ENCODE data around the gene EIF4G3.

Gene EIF4G3

GRCh38 chr1:21090463-21090862 is 86.2 kb downstream of the EIF4G3 start:
- H3K9ac ChIP-seq (ENCODE audit: insufficient read length), result peak overlapping the region; percentile 47
- H3K27ac ChIP-seq, result peak overlapping the region; percentile 70
- no peaks in the 10 kb centered on the region for H3K9me3 ChIP-seq (ENCODE audit: low read depth, low read length)

GRCh38 chr1:21089731-21090130 is 87.0 kb downstream of the EIF4G3 start:
- Histone ChIP-seq H3K4me3 (no peak overlapping the region), H3K27ac (peak overlapping the region; percentile 34; the same call in 1 of the 2 replicates), H3K9me3 (ENCODE audit: low read depth, low read length) (no peaks in the 10 kb centered on the region), H3K9ac (ENCODE audit: insufficient read length) (no peak overlapping the region), H3K36me3 (ENCODE audit: insufficient read depth, low read length) (peaks cover 21% of the 10 kb centered on the region; the same call in 1 of the 2 replicates)
- TF ChIP-seq POLR2AphosphoS5 (IDR thresholded peaks at IDR 0.05; ENCODE audit: borderline replicate concordance, low read depth, low read length) (no peak), FOXP2 (optimal IDR thresholded peaks at IDR 0.05; ENCODE audit: control extremely low read depth, extremely low read length, insufficient read depth) (no peak), EZH2 (IDR thresholded peaks at IDR 0.05) (no peak)
- DNase-seq (ENCODE audit: low read depth, low spot score), result no peak

More at GRCh38 chr1:21090463-21090862, 86.2 kb downstream of the EIF4G3 start:
- Histone ChIP-seq H3K36me3 (ENCODE audit: insufficient read depth, low read length) (peaks cover 28% of the 10 kb centered on the region; the same call in 1 of the 2 replicates), H3K4me3 (no peak overlapping the region)
- no peak for DNase-seq (ENCODE audit: low read depth, low spot score)
- TF ChIP-seq EZH2 (IDR thresholded peaks at IDR 0.05) (no peak), FOXP2 (optimal IDR thresholded peaks at IDR 0.05; ENCODE audit: control extremely low read depth, extremely low read length, insufficient read depth) (no peak), POLR2AphosphoS5 (IDR thresholded peaks at IDR 0.05; ENCODE audit: borderline replicate concordance, low read depth, low read length) (no peak)

GRCh38 chr1:21089299-21089698 is 87.4 kb downstream of the EIF4G3 start:
- Histone ChIP-seq H3K4me3 (no peak overlapping the region), H3K27ac (peak overlapping the region; percentile 34; the same call in 1 of the 2 replicates), H3K9ac (ENCODE audit: insufficient read length) (no peak overlapping the region), H3K9me3 (ENCODE audit: low read depth, low read length) (no peaks in the 10 kb centered on the region), H3K36me3 (ENCODE audit: insufficient read depth, low read length) (peaks cover 21% of the 10 kb centered on the region; the same call in 1 of the 2 replicates)
- TF ChIP-seq FOXP2 (optimal IDR thresholded peaks at IDR 0.05; ENCODE audit: control extremely low read depth, extremely low read length, insufficient read depth), result no peak
- no peak for TF ChIP-seq POLR2AphosphoS5 (IDR thresholded peaks at IDR 0.05; ENCODE audit: borderline replicate concordance, low read depth, low read length)
- no peak for TF ChIP-seq EZH2 (IDR thresholded peaks at IDR 0.05)
- no peak for DNase-seq (ENCODE audit: low read depth, low spot score)

GRCh38 chr1:21084111-21084810 is 92.4 kb downstream of the EIF4G3 start:
- Histone ChIP-seq H3K36me3 (ENCODE audit: insufficient read depth, low read length) (peaks cover 26% of the 10 kb centered on the region), H3K4me3 (no peak overlapping the region), H3K9me3 (ENCODE audit: low read depth, low read length) (no peaks in the 10 kb centered on the region), H3K27ac (no peak overlapping the region), H3K9ac (ENCODE audit: insufficient read length) (no peak overlapping the region)
- no peak for TF ChIP-seq FOXP2 (optimal IDR thresholded peaks at IDR 0.05; ENCODE audit: control extremely low read depth, extremely low read length, insufficient read depth)
- TF ChIP-seq EZH2 (IDR thresholded peaks at IDR 0.05), result no peak
- no peak for TF ChIP-seq POLR2AphosphoS5 (IDR thresholded peaks at IDR 0.05; ENCODE audit: borderline replicate concordance, low read depth, low read length)
- no peak for DNase-seq (ENCODE audit: low read depth, low spot score)

GRCh38 chr1:21082073-21082472 is 94.6 kb downstream of the EIF4G3 start:
- H3K9me3 ChIP-seq (ENCODE audit: low read depth, low read length), result no peaks in the 10 kb centered on the region
- H3K4me3 ChIP-seq, result no peak overlapping the region
- H3K27ac ChIP-seq, result no peak overlapping the region
- no peak for TF ChIP-seq EZH2 (IDR thresholded peaks at IDR 0.05)
- H3K36me3 ChIP-seq (ENCODE audit: insufficient read depth, low read length), result peaks cover 15% of the 10 kb centered on the region
- no peak for DNase-seq (ENCODE audit: low read depth, low spot score)
- no peak overlapping the region for H3K9ac ChIP-seq (ENCODE audit: insufficient read length)

GRCh38 chr1:21077085-21077484 is 99.6 kb downstream of the EIF4G3 start:
- no peak overlapping the region for H3K4me3 ChIP-seq
- DNase-seq (ENCODE audit: low read depth, low spot score), result no peak
- H3K9ac ChIP-seq (ENCODE audit: insufficient read length), result no peak overlapping the region
- TF ChIP-seq FOXP2 (optimal IDR thresholded peaks at IDR 0.05; ENCODE audit: control extremely low read depth, extremely low read length, insufficient read depth) (no peak), POLR2AphosphoS5 (IDR thresholded peaks at IDR 0.05; ENCODE audit: borderline replicate concordance, low read depth, low read length) (no peak), EZH2 (IDR thresholded peaks at IDR 0.05) (no peak)
- H3K27ac ChIP-seq, result no peak overlapping the region
- no peaks in the 10 kb centered on the region for H3K9me3 ChIP-seq (ENCODE audit: low read depth, low read length)
- peaks cover 15% of the 10 kb centered on the region; the same call in 1 of the 2 replicates for H3K36me3 ChIP-seq (ENCODE audit: insufficient read depth, low read length)

GRCh38 chr1:21072721-21073120 is 104.0 kb downstream of the EIF4G3 start:
- Histone ChIP-seq H3K27ac (no peak overlapping the region), H3K36me3 (ENCODE audit: insufficient read depth, low read length) (peaks cover 12% of the 10 kb centered on the region; the same call in 1 of the 2 replicates), H3K9ac (ENCODE audit: insufficient read length) (no peak overlapping the region), H3K9me3 (ENCODE audit: low read depth, low read length) (no peaks in the 10 kb centered on the region), H3K4me3 (no peak overlapping the region)
- no peak for TF ChIP-seq FOXP2 (optimal IDR thresholded peaks at IDR 0.05; ENCODE audit: control extremely low read depth, extremely low read length, insufficient read depth)
- no peak for TF ChIP-seq POLR2AphosphoS5 (IDR thresholded peaks at IDR 0.05; ENCODE audit: borderline replicate concordance, low read depth, low read length)
- no peak for TF ChIP-seq EZH2 (IDR thresholded peaks at IDR 0.05)
- DNase-seq (ENCODE audit: low read depth, low spot score), result no peak

GRCh38 chr1:21069549-21069948 is 107.1 kb downstream of the EIF4G3 start:
- Histone ChIP-seq H3K27ac (peak overlapping the region; percentile 34), H3K9me3 (ENCODE audit: low read depth, low read length) (no peaks in the 10 kb centered on the region), H3K4me3 (no peak overlapping the region), H3K36me3 (ENCODE audit: insufficient read depth, low read length) (peaks cover 9% of the 10 kb centered on the region; the same call in 1 of the 2 replicates), H3K9ac (ENCODE audit: insufficient read length) (no peak overlapping the region)
- TF ChIP-seq EZH2 (IDR thresholded peaks at IDR 0.05) (no peak), FOXP2 (optimal IDR thresholded peaks at IDR 0.05; ENCODE audit: control extremely low read depth, extremely low read length, insufficient read depth) (no peak), POLR2AphosphoS5 (IDR thresholded peaks at IDR 0.05; ENCODE audit: borderline replicate concordance, low read depth, low read length) (no peak)
- DNase-seq (ENCODE audit: low read depth, low spot score), result no peak

All from SK-N-MC (cell line).